DND-41 (cell line): ENCODE measurements around the gene CAT.

Source experiments
- EZH2 ChIP-seq: IDR thresholded peaks from 3 replicates; pipeline ENCODE4 v1.6.1; 2012; ENCODE audit warnings: borderline replicate concordance, low read depth, mild to moderate bottlenecking, moderate library complexity, low read length, inconsistent platforms; ENCODE audit not compliant: severe bottlenecking
- TF ChIP-seq, protein P1 (sequence below): IDR thresholded peaks from 2 replicates; pipeline ENCODE4 v1.5.1; 2012; ENCODE audit warnings: borderline replicate concordance, low read length, moderate library complexity, mild to moderate bottlenecking; ENCODE audit not compliant: poor library complexity, severe bottlenecking; ENCODE audit errors: extremely low read depth

DNA sequence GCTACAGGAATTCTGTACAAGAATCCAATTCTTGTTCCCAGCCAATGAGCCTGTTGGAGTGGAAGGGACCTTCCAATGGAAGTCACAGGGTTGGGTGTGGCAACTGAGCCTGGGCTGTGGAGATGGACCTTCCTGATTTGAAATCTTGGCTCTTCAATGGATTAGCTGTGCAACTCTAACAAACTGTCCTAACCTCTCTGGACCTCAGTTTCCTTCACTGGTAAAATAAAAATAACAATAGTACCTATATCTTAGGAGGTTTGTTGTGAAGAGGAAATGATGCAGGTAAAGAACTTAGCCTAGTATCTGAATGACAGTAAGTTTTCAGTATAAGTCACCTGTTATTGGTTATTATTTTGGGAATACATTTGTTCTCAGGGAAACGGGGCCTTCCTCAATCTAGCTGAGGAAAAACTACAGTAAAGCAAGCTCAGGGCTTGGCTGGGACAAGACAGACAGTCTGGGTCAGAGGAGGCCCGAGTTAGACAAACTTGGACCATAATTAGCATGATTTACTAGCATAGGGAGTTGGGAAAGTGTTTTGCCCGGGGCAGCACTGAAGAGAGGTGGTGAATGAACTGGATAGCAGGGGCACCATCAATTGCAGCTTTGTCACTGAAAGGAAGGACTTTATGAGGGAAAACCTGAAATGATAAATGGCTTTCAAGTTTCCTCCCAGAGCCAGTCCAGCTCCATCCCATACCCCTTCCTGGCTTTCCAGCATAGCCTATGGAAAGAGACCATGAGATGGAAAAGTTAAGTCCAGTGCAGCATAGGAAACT lies 61.2 kb downstream of the CAT start:
- TF ChIP-seq, protein P1, sequence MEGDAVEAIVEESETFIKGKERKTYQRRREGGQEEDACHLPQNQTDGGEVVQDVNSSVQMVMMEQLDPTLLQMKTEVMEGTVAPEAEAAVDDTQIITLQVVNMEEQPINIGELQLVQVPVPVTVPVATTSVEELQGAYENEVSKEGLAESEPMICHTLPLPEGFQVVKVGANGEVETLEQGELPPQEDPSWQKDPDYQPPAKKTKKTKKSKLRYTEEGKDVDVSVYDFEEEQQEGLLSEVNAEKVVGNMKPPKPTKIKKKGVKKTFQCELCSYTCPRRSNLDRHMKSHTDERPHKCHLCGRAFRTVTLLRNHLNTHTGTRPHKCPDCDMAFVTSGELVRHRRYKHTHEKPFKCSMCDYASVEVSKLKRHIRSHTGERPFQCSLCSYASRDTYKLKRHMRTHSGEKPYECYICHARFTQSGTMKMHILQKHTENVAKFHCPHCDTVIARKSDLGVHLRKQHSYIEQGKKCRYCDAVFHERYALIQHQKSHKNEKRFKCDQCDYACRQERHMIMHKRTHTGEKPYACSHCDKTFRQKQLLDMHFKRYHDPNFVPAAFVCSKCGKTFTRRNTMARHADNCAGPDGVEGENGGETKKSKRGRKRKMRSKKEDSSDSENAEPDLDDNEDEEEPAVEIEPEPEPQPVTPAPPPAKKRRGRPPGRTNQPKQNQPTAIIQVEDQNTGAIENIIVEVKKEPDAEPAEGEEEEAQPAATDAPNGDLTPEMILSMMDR: no peak
- no peak for TF ChIP-seq EZH2
